Measurements from ENCODE around the gene AP3M1.

Gene AP3M1

GRCh38 chr10:74178042-74178791, 27.6 kb upstream of the AP3M1 start:
- Histone ChIP-seq H3K4me1 (ENCODE audit: control insufficient read depth, insufficient read depth, low read length) (peaks cover 6% of the 10 kb centered on the region), H3K4me3 (ENCODE audit: low read length in 2 of 2) (no peak overlapping the region), H3K36me3 (ENCODE audit: control insufficient read depth in 2 of 2, insufficient read depth in 2 of 2, low read length in 2 of 2) (no peaks in the 10 kb centered on the region), H3K9me3 (ENCODE audit: control insufficient read depth in 2 of 2, low read length in 2 of 2) (no peaks in the 10 kb centered on the region), H3K27me3 (ENCODE audit: control insufficient read depth in 1 of 2, insufficient read depth in 2 of 2, low read length in 2 of 2) (no peaks in the 10 kb centered on the region), H3K27ac (ENCODE audit: low read length) (no peak overlapping the region), H3K9ac (ENCODE audit: low read length in 2 of 2) (no peak overlapping the region)

- Histone ChIP-seq H3K27ac (ENCODE audit: low read length) (peak overlapping the region; percentile 75), H3K4me1 (ENCODE audit: control insufficient read depth, insufficient read depth, low read length) (peaks cover 6% of the 10 kb centered on the region), H3K9me3 (ENCODE audit: control insufficient read depth in 2 of 2, low read length in 2 of 2) (no peaks in the 10 kb centered on the region), H3K9ac (ENCODE audit: low read length in 2 of 2) (peak overlapping the region; percentile 87 to 88), H3K36me3 (ENCODE audit: control insufficient read depth in 2 of 2, insufficient read depth in 2 of 2, low read length in 2 of 2) (no peaks in the 10 kb centered on the region), H3K4me3 (ENCODE audit: low read length in 2 of 2) (peak overlapping the region; percentile 91 to 95), H3K27me3 (ENCODE audit: control insufficient read depth in 1 of 2, insufficient read depth in 2 of 2, low read length in 2 of 2) (no peaks in the 10 kb centered on the region)
Measured at GRCh38 chr10:74177140-74177677, 26.6 kb upstream of the AP3M1 start.

- H3K36me3 ChIP-seq (ENCODE audit: control insufficient read depth in 2 of 2, insufficient read depth in 2 of 2, low read length in 2 of 2): no peaks in the 10 kb centered on the region
- H3K9ac ChIP-seq (ENCODE audit: low read length in 2 of 2): peak overlapping the region; percentile 87 to 88
- no peaks in the 10 kb centered on the region for H3K9me3 ChIP-seq (ENCODE audit: control insufficient read depth in 2 of 2, low read length in 2 of 2)
- H3K4me3 ChIP-seq (ENCODE audit: low read length in 2 of 2): peak overlapping the region; percentile 91 to 95
- H3K27ac ChIP-seq (ENCODE audit: low read length): peak overlapping the region; percentile 75
- no peaks in the 10 kb centered on the region for H3K27me3 ChIP-seq (ENCODE audit: control insufficient read depth in 1 of 2, insufficient read depth in 2 of 2, low read length in 2 of 2)
- peaks cover 6% of the 10 kb centered on the region for H3K4me1 ChIP-seq (ENCODE audit: control insufficient read depth, insufficient read depth, low read length)
Measured at GRCh38 chr10:74176380-74177139, 25.9 kb upstream of the AP3M1 start.

GRCh38 chr10:74175510-74176379, 25.1 kb upstream of the AP3M1 start:
- no peaks in the 10 kb centered on the region for H3K9me3 ChIP-seq (ENCODE audit: control insufficient read depth in 2 of 2, low read length in 2 of 2)
- no peaks in the 10 kb centered on the region for H3K36me3 ChIP-seq (ENCODE audit: control insufficient read depth in 2 of 2, insufficient read depth in 2 of 2, low read length in 2 of 2)
- peak overlapping the region; percentile 87 to 88 for H3K9ac ChIP-seq (ENCODE audit: low read length in 2 of 2)
- no peaks in the 10 kb centered on the region for H3K27me3 ChIP-seq (ENCODE audit: control insufficient read depth in 1 of 2, insufficient read depth in 2 of 2, low read length in 2 of 2)
- peak overlapping the region; percentile 91 to 95 for H3K4me3 ChIP-seq (ENCODE audit: low read length in 2 of 2)
- peaks cover 6% of the 10 kb centered on the region for H3K4me1 ChIP-seq (ENCODE audit: control insufficient read depth, insufficient read depth, low read length)
- H3K27ac ChIP-seq (ENCODE audit: low read length): peak overlapping the region; percentile 75

- Histone ChIP-seq H3K36me3 (ENCODE audit: control insufficient read depth in 2 of 2, insufficient read depth in 2 of 2, low read length in 2 of 2) (no peaks in the 10 kb centered on the region), H3K27ac (ENCODE audit: low read length) (no peak overlapping the region), H3K9ac (ENCODE audit: low read length in 2 of 2) (no peak overlapping the region), H3K9me3 (ENCODE audit: control insufficient read depth in 2 of 2, low read length in 2 of 2) (no peaks in the 10 kb centered on the region), H3K27me3 (ENCODE audit: control insufficient read depth in 1 of 2, insufficient read depth in 2 of 2, low read length in 2 of 2) (no peaks in the 10 kb centered on the region), H3K4me3 (ENCODE audit: low read length in 2 of 2) (no peak overlapping the region), H3K4me1 (ENCODE audit: control insufficient read depth, insufficient read depth, low read length) (peaks cover 6% of the 10 kb centered on the region)
Measured at GRCh38 chr10:74174521-74174920, 23.9 kb upstream of the AP3M1 start.

- no peak overlapping the region for H3K27ac ChIP-seq (ENCODE audit: low read length)
- no peak overlapping the region for H3K9ac ChIP-seq (ENCODE audit: low read length in 2 of 2)
- no peaks in the 10 kb centered on the region for H3K27me3 ChIP-seq (ENCODE audit: control insufficient read depth in 1 of 2, insufficient read depth in 2 of 2, low read length in 2 of 2)
- H3K4me3 ChIP-seq (ENCODE audit: low read length in 2 of 2): no peak overlapping the region
- no peaks in the 10 kb centered on the region for H3K36me3 ChIP-seq (ENCODE audit: control insufficient read depth in 2 of 2, insufficient read depth in 2 of 2, low read length in 2 of 2)
- no peaks in the 10 kb centered on the region for H3K4me1 ChIP-seq (ENCODE audit: control insufficient read depth, insufficient read depth, low read length)
- no peaks in the 10 kb centered on the region for H3K9me3 ChIP-seq (ENCODE audit: control insufficient read depth in 2 of 2, low read length in 2 of 2)
Measured at GRCh38 chr10:74171625-74172024, 21.0 kb upstream of the AP3M1 start.

GRCh38 chr10:74167443-74167842, 16.8 kb upstream of the AP3M1 start:
- Histone ChIP-seq H3K9me3 (ENCODE audit: control insufficient read depth in 2 of 2, low read length in 2 of 2) (no peaks in the 10 kb centered on the region), H3K4me3 (ENCODE audit: low read length in 2 of 2) (no peak overlapping the region), H3K4me1 (ENCODE audit: control insufficient read depth, insufficient read depth, low read length) (no peaks in the 10 kb centered on the region), H3K27ac (ENCODE audit: low read length) (no peak overlapping the region), H3K27me3 (ENCODE audit: control insufficient read depth in 1 of 2, insufficient read depth in 2 of 2, low read length in 2 of 2) (no peaks in the 10 kb centered on the region), H3K9ac (ENCODE audit: low read length in 2 of 2) (no peak overlapping the region), H3K36me3 (ENCODE audit: control insufficient read depth in 2 of 2, insufficient read depth in 2 of 2, low read length in 2 of 2) (no peaks in the 10 kb centered on the region)

- Histone ChIP-seq H3K9me3 (ENCODE audit: control insufficient read depth in 2 of 2, low read length in 2 of 2) (no peaks in the 10 kb centered on the region), H3K27me3 (ENCODE audit: control insufficient read depth in 1 of 2, insufficient read depth in 2 of 2, low read length in 2 of 2) (no peaks in the 10 kb centered on the region), H3K4me1 (ENCODE audit: control insufficient read depth, insufficient read depth, low read length) (no peaks in the 10 kb centered on the region), H3K4me3 (ENCODE audit: low read length in 2 of 2) (no peak overlapping the region), H3K36me3 (ENCODE audit: control insufficient read depth in 2 of 2, insufficient read depth in 2 of 2, low read length in 2 of 2) (no peaks in the 10 kb centered on the region), H3K9ac (ENCODE audit: low read length in 2 of 2) (no peak overlapping the region), H3K27ac (ENCODE audit: low read length) (no peak overlapping the region)
Measured at GRCh38 chr10:74165530-74165901, 14.9 kb upstream of the AP3M1 start.

- Histone ChIP-seq H3K27me3 (ENCODE audit: control insufficient read depth in 1 of 2, insufficient read depth in 2 of 2, low read length in 2 of 2) (no peaks in the 10 kb centered on the region), H3K36me3 (ENCODE audit: control insufficient read depth in 2 of 2, insufficient read depth in 2 of 2, low read length in 2 of 2) (no peaks in the 10 kb centered on the region), H3K9me3 (ENCODE audit: control insufficient read depth in 2 of 2, low read length in 2 of 2) (no peaks in the 10 kb centered on the region), H3K4me1 (ENCODE audit: control insufficient read depth, insufficient read depth, low read length) (no peaks in the 10 kb centered on the region), H3K9ac (ENCODE audit: low read length in 2 of 2) (no peak overlapping the region), H3K27ac (ENCODE audit: low read length) (no peak overlapping the region), H3K4me3 (ENCODE audit: low read length in 2 of 2) (no peak overlapping the region)
Measured at GRCh38 chr10:74164716-74165529, 14.3 kb upstream of the AP3M1 start.

Measured in stomach smooth muscle (tissue), 2 donors.